GM12891 (cell line): ENCODE results near the gene TRERF1.

ENCODE experiments used
- POLR2A ChIP-seq: IDR thresholded peaks from 2 replicates; pipeline ENCODE4 v1.6.1; 2011; ENCODE audit warnings: low read depth, low read length, control low read depth
- POLR2AphosphoS5 ChIP-seq: IDR thresholded peaks from 2 replicates; pipeline ENCODE4 v1.6.1; 2011; ENCODE audit warnings: low read depth, low read length, control low read depth

GRCh38 chr6:42446370-42446769 is 5.4 kb downstream of the TRERF1 start:
- TF ChIP-seq POLR2A (no peak), POLR2AphosphoS5 (no peak)
